RWPE2 (cell line): ENCODE measurements around the gene ECI1.

Experiments used
- ATAC-seq: fragments of 200-7000 bp; cut with Tn5 transposase; 3 replicates; pipeline ENCODE4 v1.9.1; 2021; ENCODE audit warnings: low read depth
- DNase-seq: peaks from one replicate; pipeline ENCODE4 v3.0.0-alpha.2; 2020; ENCODE audit warnings: low spot score
- H3K27ac ChIP-seq: fragments of 450-650 bp; 2 replicates; pipeline ENCODE4 v1.5.1; 2017; ENCODE audit warnings: mild to moderate bottlenecking; ENCODE audit not compliant: poor library complexity, severe bottlenecking
- H3K27me3 ChIP-seq: fragments of 250-450 bp; sonication (Bioruptor Pico); 2 replicates; pipeline ENCODE4 v1.5.1; 2021; ENCODE audit warnings: mild to moderate bottlenecking, moderate library complexity; ENCODE audit not compliant: insufficient read depth, poor library complexity, severe bottlenecking
- H3K36me3 ChIP-seq: fragments of 250-450 bp; sonication (Bioruptor Pico); 2 replicates; pipeline ENCODE4 v1.5.1; 2020; ENCODE audit warnings: low read depth, mild to moderate bottlenecking, moderate library complexity
- H3K4me1 ChIP-seq: fragments of 250-450 bp; sonication (Bioruptor Pico); 2 replicates; pipeline ENCODE4 v1.5.1; 2021; ENCODE audit warnings: mild to moderate bottlenecking, moderate library complexity; ENCODE audit not compliant: insufficient read depth, poor library complexity, severe bottlenecking
- H3K4me3 ChIP-seq: fragments of 250-450 bp; sonication (Bioruptor Pico); 2 replicates; pipeline ENCODE4 v1.5.1; 2021; ENCODE audit warnings: mild to moderate bottlenecking, moderate library complexity; ENCODE audit not compliant: severe bottlenecking
- H3K9me3 ChIP-seq: fragments of 250-450 bp; sonication (Bioruptor Pico); 2 replicates; pipeline ENCODE4 v1.5.1; 2021; ENCODE audit warnings: mild to moderate bottlenecking, moderate library complexity; ENCODE audit not compliant: severe bottlenecking
- TF ChIP-seq, protein P1 (sequence below): fragments of 450-650 bp; IDR thresholded peaks from one replicate; pipeline ENCODE4 v1.5.1; 2017; ENCODE audit warnings: mild to moderate bottlenecking, moderate library complexity; ENCODE audit not compliant: poor library complexity, severe bottlenecking

Gene ECI1

DNA sequence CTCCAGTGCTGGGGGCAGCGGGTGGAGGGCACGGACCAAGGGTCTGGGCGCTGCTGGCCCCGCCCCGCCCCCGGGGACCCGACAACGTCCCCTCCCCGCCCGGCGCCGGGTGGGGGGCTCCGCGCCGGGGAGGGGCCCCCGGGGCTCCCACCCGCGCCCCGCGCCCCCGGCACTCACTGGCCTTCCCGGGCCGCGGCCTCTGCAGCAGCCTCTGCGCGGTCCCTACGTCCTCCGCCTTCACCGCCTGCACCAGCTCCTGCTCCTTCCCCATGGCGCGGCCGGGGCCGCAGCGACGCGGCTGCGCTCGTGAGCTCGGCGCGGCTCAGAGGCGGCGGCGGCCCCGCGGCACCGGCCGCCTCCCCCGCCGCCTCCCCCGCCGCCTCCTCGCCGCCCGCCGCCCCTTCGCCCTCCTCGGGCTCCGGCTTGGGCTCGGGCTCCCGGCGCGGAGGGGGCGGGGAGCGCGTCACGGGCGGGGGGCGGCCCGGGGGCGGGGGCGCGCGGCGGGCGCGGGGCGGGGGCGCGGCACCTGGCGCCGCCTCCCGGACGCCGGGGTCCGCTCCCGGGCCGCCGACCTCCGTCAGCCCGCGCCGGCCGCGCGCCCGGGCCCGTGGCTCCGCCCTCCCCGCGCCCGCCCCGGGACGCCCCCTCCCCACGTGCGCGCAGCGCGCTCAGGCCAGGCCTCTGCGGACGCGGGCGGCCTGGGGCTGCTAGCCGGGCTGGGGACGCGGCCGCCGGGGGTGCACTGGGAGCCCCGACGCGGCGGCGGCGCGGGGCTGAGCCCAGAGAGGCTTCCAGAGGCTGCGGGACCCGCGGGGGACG is 55.0 kb downstream of the ECI1 start, which contains the start of gene CASKIN1:
TSS of gene CASKIN1 (minus strand) at position 444 of the 819 bp plus-strand sequence. CDS start at position 271, 173 bp downstream.
- Histone ChIP-seq H3K4me3 (peak within 1 kb of the TSS; percentile 40), H3K4me1 (no peaks in the 10 kb centered on the region), H3K27ac (no peak within 1 kb of the TSS), H3K27me3 (peaks cover 9% of the 10 kb centered on the region), H3K36me3 (no peaks in the 10 kb centered on the region), H3K9me3 (no peaks in the 10 kb centered on the region)
- no peak for DNase-seq
- peak; percentile 38; the same call in 2 of the 3 replicates for ATAC-seq
- TF ChIP-seq, protein P1, sequence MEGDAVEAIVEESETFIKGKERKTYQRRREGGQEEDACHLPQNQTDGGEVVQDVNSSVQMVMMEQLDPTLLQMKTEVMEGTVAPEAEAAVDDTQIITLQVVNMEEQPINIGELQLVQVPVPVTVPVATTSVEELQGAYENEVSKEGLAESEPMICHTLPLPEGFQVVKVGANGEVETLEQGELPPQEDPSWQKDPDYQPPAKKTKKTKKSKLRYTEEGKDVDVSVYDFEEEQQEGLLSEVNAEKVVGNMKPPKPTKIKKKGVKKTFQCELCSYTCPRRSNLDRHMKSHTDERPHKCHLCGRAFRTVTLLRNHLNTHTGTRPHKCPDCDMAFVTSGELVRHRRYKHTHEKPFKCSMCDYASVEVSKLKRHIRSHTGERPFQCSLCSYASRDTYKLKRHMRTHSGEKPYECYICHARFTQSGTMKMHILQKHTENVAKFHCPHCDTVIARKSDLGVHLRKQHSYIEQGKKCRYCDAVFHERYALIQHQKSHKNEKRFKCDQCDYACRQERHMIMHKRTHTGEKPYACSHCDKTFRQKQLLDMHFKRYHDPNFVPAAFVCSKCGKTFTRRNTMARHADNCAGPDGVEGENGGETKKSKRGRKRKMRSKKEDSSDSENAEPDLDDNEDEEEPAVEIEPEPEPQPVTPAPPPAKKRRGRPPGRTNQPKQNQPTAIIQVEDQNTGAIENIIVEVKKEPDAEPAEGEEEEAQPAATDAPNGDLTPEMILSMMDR: no peak

DNA sequence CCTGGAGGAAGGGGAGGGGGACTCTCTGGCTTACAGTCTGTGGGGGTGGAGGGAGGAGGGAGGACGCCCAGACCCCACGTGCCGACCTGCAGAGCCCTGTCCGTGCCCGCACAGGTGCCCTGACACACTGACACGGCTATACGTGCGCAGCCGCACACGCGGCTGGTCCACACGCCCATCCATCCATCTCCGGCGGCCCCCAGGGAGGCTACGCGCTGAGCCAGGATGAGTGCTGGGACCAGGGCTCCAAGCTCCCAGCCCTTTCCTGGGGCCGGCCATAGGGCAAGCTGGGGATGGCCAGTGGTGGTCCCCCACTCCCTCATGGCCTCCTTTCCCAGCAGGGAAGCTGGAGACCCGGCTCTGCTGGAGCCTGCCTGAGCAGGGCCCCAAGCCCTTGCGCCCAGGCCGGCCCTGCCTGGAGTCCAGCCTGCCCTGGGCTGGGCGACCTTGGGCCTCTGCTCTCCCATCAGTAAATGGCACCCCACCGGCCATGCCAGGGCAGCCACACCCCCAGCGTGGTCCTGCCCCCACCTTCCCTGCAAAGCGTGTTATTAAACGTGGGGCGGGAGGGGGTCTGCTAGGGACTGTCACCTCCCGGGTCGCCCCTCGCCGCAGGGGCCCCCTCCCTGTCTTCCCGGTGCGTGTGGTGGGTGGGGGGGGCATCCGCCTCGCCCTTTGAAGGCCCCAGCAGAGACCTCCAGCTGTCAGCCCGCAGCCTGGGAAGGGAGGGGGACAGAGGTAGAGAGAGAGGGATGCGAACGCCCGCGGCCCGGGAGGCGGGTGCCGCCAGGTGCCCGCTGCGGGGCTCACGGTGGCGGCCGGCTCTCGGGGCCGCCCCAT is 55.8 kb downstream of the ECI1 start:
- Histone ChIP-seq H3K27ac (no peak overlapping the region), H3K36me3 (no peaks in the 10 kb centered on the region), H3K27me3 (peaks cover 9% of the 10 kb centered on the region), H3K4me3 (peak overlapping the region; percentile 40), H3K4me1 (no peaks in the 10 kb centered on the region), H3K9me3 (no peaks in the 10 kb centered on the region)
- no peak for DNase-seq
- TF ChIP-seq, protein P1: no peak
- no peak; the same call in 2 of the 3 replicates for ATAC-seq

DNA sequence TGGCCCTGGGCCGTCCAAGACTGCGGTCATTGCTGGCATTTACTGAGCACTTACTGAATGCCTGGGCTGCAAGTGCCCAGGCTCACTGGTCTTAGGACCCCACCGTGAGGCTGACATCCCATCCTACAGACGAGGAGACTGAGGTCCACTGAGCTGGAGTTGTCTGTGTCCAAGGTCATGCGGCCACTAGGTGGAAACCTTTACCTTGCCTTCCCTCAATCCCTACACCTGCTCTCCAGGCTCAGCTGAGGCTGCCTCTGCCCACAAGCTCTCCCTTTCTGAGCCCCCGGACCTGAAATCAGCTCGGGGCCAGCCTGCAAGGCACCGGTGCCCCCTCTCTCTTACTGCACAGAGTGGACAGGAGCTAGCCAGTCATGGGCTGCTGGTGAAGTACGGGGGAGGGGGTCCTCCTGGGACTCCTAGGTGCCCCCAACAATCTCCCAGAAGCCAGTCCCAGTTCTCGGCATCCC is 56.5 kb downstream of the ECI1 start:
- Histone ChIP-seq H3K27ac (no peak overlapping the region), H3K27me3 (peaks cover 9% of the 10 kb centered on the region), H3K36me3 (no peaks in the 10 kb centered on the region), H3K4me3 (no peak overlapping the region), H3K4me1 (no peaks in the 10 kb centered on the region), H3K9me3 (no peaks in the 10 kb centered on the region)
- DNase-seq (no peak), ATAC-seq (peak; percentile 71)
- TF ChIP-seq, protein P1: peak; percentile 70

DNA sequence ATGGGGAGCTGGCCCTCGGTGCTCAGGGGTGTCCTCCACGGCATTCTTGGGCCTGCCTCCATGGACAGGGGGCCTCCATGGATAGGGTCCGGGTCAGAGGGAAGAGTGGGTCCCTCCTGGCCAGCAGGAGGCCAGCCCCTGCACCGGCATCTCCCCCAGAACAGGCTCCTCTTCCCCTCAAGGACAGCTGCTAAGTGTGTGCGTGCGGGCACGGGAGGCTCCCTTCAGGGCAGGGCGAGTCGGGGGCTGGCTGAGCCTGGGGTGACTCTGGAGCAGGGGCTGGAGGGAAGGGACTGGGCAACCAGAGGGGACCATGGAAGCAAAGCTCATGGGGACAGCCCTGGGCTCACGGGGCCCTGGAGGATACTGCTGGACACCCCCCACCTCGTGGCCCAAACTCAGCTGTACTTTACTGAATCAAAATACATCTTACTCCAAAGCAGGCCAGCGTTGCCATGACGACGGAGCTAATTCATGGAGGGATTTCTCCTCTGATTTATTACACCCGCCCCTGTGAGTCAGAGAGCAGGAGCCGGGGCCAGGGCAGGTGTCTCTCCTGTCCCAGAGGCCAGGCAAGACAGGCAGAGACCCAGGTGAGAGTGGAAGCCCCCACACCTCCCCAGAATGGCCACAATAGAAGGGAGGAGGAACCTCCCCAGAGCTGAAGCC is 57.1 kb downstream of the ECI1 start:
- H3K4me1 ChIP-seq: no peaks in the 10 kb centered on the region
- no peak overlapping the region for H3K4me3 ChIP-seq
- ATAC-seq: peak; percentile 37
- peak; percentile 91 for DNase-seq
- TF ChIP-seq, protein P1: no peak
- no peaks in the 10 kb centered on the region for H3K36me3 ChIP-seq
- H3K27ac ChIP-seq: no peak overlapping the region
- H3K27me3 ChIP-seq: peaks cover 9% of the 10 kb centered on the region
- no peaks in the 10 kb centered on the region for H3K9me3 ChIP-seq
